IPS DF 19.7 (cell line): Measurements from ENCODE around the gene ZNF654.
A peak's percentile ranks its signal among the peaks of the same experiment; 100 is the strongest.
"Not testable (repeated sequence)": the region's sequence is repeated elsewhere in the genome, so short reads cannot be mapped to it uniquely, and the experiment has no call there.

ENCODE experiments used
- DNase-seq: peaks from one replicate; pipeline ENCODE4 v3.0.0-alpha.2; 2013; ENCODE audit warnings: low read depth, low spot score

The ZNF654 gene

GRCh38 chr3:88058581-88059379 lies at the start of gene ZNF654, which contains the start of gene CGGBP1:
Gene ZNF654, plus strand, starts transcription at chr3:88059255. Its CDS starts 65 bp downstream, at chr3:88059320.
Gene CGGBP1, minus strand, starts transcription at chr3:88059005. Its CDS starts 3,029 bp downstream, at chr3:88055976.
- peak; percentile 93 for DNase-seq

GRCh38 chr3:88010810-88011209 lies 48.2 kb upstream of the ZNF654 start:
- DNase-seq, result no peak

- no peak for DNase-seq
These were observed 45.5 kb upstream of the ZNF654 start for GRCh38 chr3:88013592-88013991.

GRCh38 chr3:88015656-88016055 lies 43.4 kb upstream of the ZNF654 start:
- not testable (repeated sequence) for DNase-seq

GRCh38 chr3:88019024-88019423 lies 40.0 kb upstream of the ZNF654 start:
- no peak for DNase-seq

- no peak for DNase-seq
These were observed 34.0 kb upstream of the ZNF654 start for GRCh38 chr3:88025001-88025552.

GRCh38 chr3:88028876-88029275 lies 30.2 kb upstream of the ZNF654 start:
- no peak for DNase-seq

GRCh38 chr3:88030210-88030609 lies 28.8 kb upstream of the ZNF654 start:
- DNase-seq, result no peak

GRCh38 chr3:88031642-88032077 lies 27.4 kb upstream of the ZNF654 start:
- no peak for DNase-seq

GRCh38 chr3:88032245-88032644 lies 26.8 kb upstream of the ZNF654 start:
- DNase-seq, result no peak

GRCh38 chr3:88033079-88033478 lies 26.0 kb upstream of the ZNF654 start:
- DNase-seq, result no peak

GRCh38 chr3:88033808-88034207 lies 25.2 kb upstream of the ZNF654 start:
- no peak for DNase-seq

- DNase-seq, result no peak
These were observed 24.4 kb upstream of the ZNF654 start for GRCh38 chr3:88034491-88035275.

- no peak for DNase-seq
These were observed 22.8 kb upstream of the ZNF654 start for GRCh38 chr3:88036221-88036620.

- DNase-seq, result no peak
These were observed 20.5 kb upstream of the ZNF654 start for GRCh38 chr3:88038566-88038965.

GRCh38 chr3:88040529-88040928 lies 18.5 kb upstream of the ZNF654 start:
- DNase-seq, result no peak

- DNase-seq, result no peak
These were observed 18.1 kb upstream of the ZNF654 start for GRCh38 chr3:88041005-88041404.

- no peak for DNase-seq
These were observed 14.6 kb upstream of the ZNF654 start for GRCh38 chr3:88044411-88044810.

GRCh38 chr3:88046766-88047165 lies 12.3 kb upstream of the ZNF654 start:
- DNase-seq, result no peak

GRCh38 chr3:88057630-88058305 lies 1.3 kb upstream of the ZNF654 start:
- no peak for DNase-seq

GRCh38 chr3:88058306-88058580 lies 812 bp upstream of the ZNF654 start:
- no peak for DNase-seq
